H1 (cell line): ENCODE results near the gene RASSF5. TPM values are rescaled to one million over a fixed set of nuclear protein-coding genes. Genes with fewer than 3 reads are reported as not detected.

Experiments used
- MAFK ChIP-seq: IDR thresholded peaks from 2 replicates; pipeline ENCODE4 v1.6.1; 2012; ENCODE audit warnings: low read depth, mild to moderate bottlenecking, improper control_type of control experiment, low read length
- polyA plus RNA-seq, 7 experiments: library from polyadenylated mRNA; depleted of rRNA in 3 of 7; stranded (reverse) in 5 of 7; unstranded in 2 of 7; fragments of >200 nt in 5 of 7; fragments of 200-250 nt in 2 of 7; gene quantifications; 1 replicate in 5 of 7; 2 replicates in 1 of 7; 4 replicates in 1 of 7; pipeline versions ENCODE4 v1.2.1 to v1.2.3, GENCODE V29; 2011 to 2013; ENCODE audit warnings: missing spikeins in 2 of 7, mixed read lengths in 2 of 7
- total RNA-seq: library from RNA; stranded (reverse); fragmentation: NEBNext Ultra II Directional; extraction: Animal tissue kit (Norgen Biotek cat#: 25700); gene quantifications from 2 replicates; pipeline ENCODE4 v1.2.1, GENCODE V29; 2021
- TF ChIP-seq, protein P1 (sequence below): IDR thresholded peaks from 2 replicates; pipeline ENCODE4 v1.6.1; 2012; ENCODE audit warnings: inconsistent platforms

Gene RASSF5
- total and polyA plus RNA-seq, 2 of the 8 experiments (the other 6 are each of a cell fraction or from before 2014, with no cell fraction given) = 0.82 to 1.8 TPM

DNA sequence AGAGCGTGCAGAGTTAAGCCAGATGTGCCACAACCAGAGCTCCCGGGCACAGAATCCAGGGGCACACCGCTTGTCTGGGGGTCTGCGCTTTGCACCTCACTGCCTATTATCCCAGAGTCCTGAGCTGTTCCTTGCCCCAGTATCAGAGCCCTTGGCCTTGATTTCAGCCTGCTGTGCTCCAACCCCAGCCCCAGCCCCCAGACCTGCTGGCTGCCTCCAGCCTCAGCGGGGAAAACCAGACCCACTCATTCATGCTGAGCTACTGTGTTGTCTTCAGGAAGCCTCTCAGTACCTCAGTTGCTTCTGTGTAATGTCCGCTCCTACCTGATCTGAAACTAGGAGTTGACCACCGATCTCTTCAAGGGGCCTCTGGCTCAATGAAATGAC is 35.9 kb upstream of the RASSF5 start (continued):
- TF ChIP-seq MAFK = no peak
- TF ChIP-seq, protein P1, sequence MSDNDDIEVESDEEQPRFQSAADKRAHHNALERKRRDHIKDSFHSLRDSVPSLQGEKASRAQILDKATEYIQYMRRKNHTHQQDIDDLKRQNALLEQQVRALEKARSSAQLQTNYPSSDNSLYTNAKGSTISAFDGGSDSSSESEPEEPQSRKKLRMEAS = no peak
